HepG2 (cell line): ENCODE measurements around the gene ADSS1. TPM values are rescaled to one million over a fixed set of nuclear protein-coding genes. Genes with fewer than 3 reads are reported as not detected.

ENCODE experiments used
- ARID4A ChIP-seq: sonication (generic); formaldehyde crosslinking; IDR thresholded peaks from 2 replicates; pipeline ENCODE4 v1.5.0; 2020; ENCODE audit warnings: mild to moderate bottlenecking, missing genetic modification reagents, borderline replicate concordance
- ATF1 ChIP-seq: IDR thresholded peaks from 2 replicates; pipeline ENCODE4 v1.6.1; 2016; ENCODE audit warnings: mild to moderate bottlenecking, control low read depth
- IRF9 ChIP-seq: sonication (generic); formaldehyde crosslinking; IDR thresholded peaks from 2 replicates; pipeline ENCODE4 v1.8.0; 2022; ENCODE audit warnings: missing genetic modification reagents, mild to moderate bottlenecking, borderline replicate concordance
- NKX3-1 ChIP-seq: sonication (generic); formaldehyde crosslinking; IDR thresholded peaks from 2 replicates; pipeline ENCODE4 v1.5.0; 2020; ENCODE audit warnings: missing genetic modification reagents
- RORA ChIP-seq: sonication (generic); formaldehyde crosslinking; IDR thresholded peaks from 2 replicates; pipeline ENCODE4 v1.5.0; 2020; ENCODE audit warnings: mild to moderate bottlenecking, missing genetic modification reagents, moderate library complexity
- SMARCC2 ChIP-seq: fragments of 450-650 bp; IDR thresholded peaks from 2 replicates; pipeline ENCODE4 v1.6.1; 2017; ENCODE audit warnings: antibody characterized with exemption, mild to moderate bottlenecking
- TAF15 ChIP-seq: fragments of 200-400 bp; formaldehyde crosslinking; IDR thresholded peaks from one replicate; pipeline ENCODE4 v1.6.1; 2018; ENCODE audit warnings: mild to moderate bottlenecking, low read depth, low read length; ENCODE audit not compliant: poor library complexity, severe bottlenecking
- TEAD3 ChIP-seq: optimal IDR thresholded peaks from 2 replicates; pipeline ENCODE3; 2016; ENCODE audit warnings: borderline replicate concordance
- TFDP1 ChIP-seq: IDR thresholded peaks from 2 replicates; pipeline ENCODE4 v1.6.1; 2016; ENCODE audit warnings: missing compliant biosample characterization, missing genetic modification reagents, borderline replicate concordance
- ZBTB4 ChIP-seq: sonication (generic); formaldehyde crosslinking; IDR thresholded peaks from 2 replicates; pipeline ENCODE4 v1.4.0; 2020; ENCODE audit warnings: missing genetic modification reagents, mild to moderate bottlenecking, borderline replicate concordance
- ZBTB49 ChIP-seq: sonication (generic); formaldehyde crosslinking; IDR thresholded peaks from 2 replicates; pipeline ENCODE4 v1.4.0; 2020; ENCODE audit warnings: missing genetic modification reagents, borderline replicate concordance
- ZFP41 ChIP-seq: sonication (generic); formaldehyde crosslinking; IDR thresholded peaks from 2 replicates; pipeline ENCODE4 v1.4.0; 2020; ENCODE audit warnings: mild to moderate bottlenecking, missing genetic modification reagents, borderline replicate concordance
- ZNF160 ChIP-seq: sonication (generic); formaldehyde crosslinking; IDR thresholded peaks from 2 replicates; pipeline ENCODE4 v1.8.0; 2022; ENCODE audit warnings: mild to moderate bottlenecking, inconsistent platforms, missing genetic modification reagents
- ZNF263 ChIP-seq: sonication (generic); formaldehyde crosslinking; IDR thresholded peaks from 2 replicates; pipeline ENCODE4 v1.4.0; 2020; ENCODE audit warnings: missing genetic modification reagents
- ZNF292 ChIP-seq: sonication (generic); formaldehyde crosslinking; IDR thresholded peaks from 2 replicates; pipeline ENCODE4 v1.8.1; 2022; ENCODE audit warnings: mild to moderate bottlenecking, low read depth, missing genetic modification reagents, borderline replicate concordance
- polyA plus RNA-seq, 8 experiments: library from polyadenylated mRNA; depleted of rRNA in 3 of 8; stranded (reverse) in 7 of 8; unstranded in 1 of 8; fragments of >200 nt; fragmentation: Illumina TruSeq in 4 of 8; extraction: Trizol in 4 of 8; gene quantifications; 2 replicates each; pipeline versions ENCODE4 v1.2.1 to v1.2.3, GENCODE V29; 2011 to 2016; ENCODE audit warnings: low read depth in 4 of 8, missing spikeins in 1 of 8, mixed read lengths in 1 of 8; ENCODE audit not compliant: insufficient read depth in 1 of 8
- total RNA-seq, 5 experiments: library from RNA; depleted of rRNA; stranded (reverse); fragments of >200 nt; fragmentation: Illumina TruSeq; extraction: Trizol; gene quantifications; 2 replicates each; pipeline ENCODE4 v1.2.3, GENCODE V29; 2016; ENCODE audit warnings: low read depth in 1 of 5

ADSS1 gene
- total and polyA plus RNA-seq, 2 of the 13 experiments (the other 11 are each of a cell fraction or from before 2014, with no cell fraction given), result 1.0 to 36.7 TPM

GRCh38 chr14:104687601-104688504 is 36.2 kb upstream of the ADSS1 start (continued):
- no peak for TF ChIP-seq ATF1 (CRISPR knock-in tag)
- TF ChIP-seq ARID4A (CRISPR knock-in tag), result peak; percentile 73; the same call in 1 of the 2 replicates
- no peak for TF ChIP-seq SMARCC2
- TF ChIP-seq ZBTB49, result no peak
- TF ChIP-seq ZFP41 (CRISPR knock-in tag), result no peak
- TF ChIP-seq IRF9 (CRISPR knock-in tag), result 0 out of 2 replicates have a peak, but pooled peaks have one; percentile 3
- peak; percentile 53; the same call in 1 of the 2 replicates for TF ChIP-seq NKX3-1 (CRISPR knock-in tag)
- peak; percentile 92 for TF ChIP-seq TEAD3
- TF ChIP-seq RORA (CRISPR knock-in tag), result peak; percentile 50; the same call in 1 of the 2 replicates
- TF ChIP-seq TFDP1 (CRISPR knock-in tag), result 0 out of 2 replicates have a peak, but pooled peaks have one; percentile 15
- TF ChIP-seq ZNF160 (CRISPR knock-in tag), result no peak
- TF ChIP-seq ZBTB4 (CRISPR knock-in tag), result peak; percentile 60; the same call in 1 of the 2 replicates
- TF ChIP-seq ZNF292 (CRISPR knock-in tag), result peak; percentile 100
- peak; percentile 33; the same call in 1 of the 2 replicates for TF ChIP-seq ZNF263
- TF ChIP-seq TAF15, result peak; percentile 25
